ENCODE data around the gene SYNJ1. TPM values are rescaled to one million over a fixed set of nuclear protein-coding genes. Genes with fewer than 3 reads are reported as not detected.

Gene SYNJ1
- total RNA-seq, 1 experiment from 2014 or later = 10.2 TPM

- no peaks in the 10 kb centered on the region for H3K27me3 Mint-ChIP-seq (ENCODE audit: unreplicated experiment)
- no peaks in the 10 kb centered on the region for H3K4me1 Mint-ChIP-seq (ENCODE audit: low read depth, unreplicated experiment)
- no peaks in the 10 kb centered on the region for H3K9me3 Mint-ChIP-seq (ENCODE audit: low read depth, unreplicated experiment)
- H3K36me3 Mint-ChIP-seq (ENCODE audit: insufficient read depth, unreplicated experiment) = no peaks in the 10 kb centered on the region
- TF ChIP-seq CTCF (IDR thresholded peaks at IDR 0.05; ENCODE audit: unreplicated experiment) = no peak
- no TSS peak for BruUV-seq (replicated peaks)
- CTCF ChIA-PET = no interaction called here
- no peak overlapping the region for H3K4me3 Mint-ChIP-seq (ENCODE audit: low read depth, unreplicated experiment)
- intact Hi-C loops (cut with micrococcal nuclease; ENCODE audit: unreplicated experiment) = no loop called here
- DNase-seq = no peak
- no peak overlapping the region for H3K27ac Mint-ChIP-seq (ENCODE audit: unreplicated experiment)
Observed at GRCh38 chr21:32593690-32594089, 134.1 kb downstream of the SYNJ1 start.

- DNase-seq = no peak
- CTCF ChIA-PET = no interaction called here
Observed at GRCh38 chr21:32592929-32593502, 134.8 kb downstream of the SYNJ1 start.

GRCh38 chr21:32590130-32590529 is 137.7 kb downstream of the SYNJ1 start:
- no peaks in the 10 kb centered on the region for H3K9me3 Mint-ChIP-seq (ENCODE audit: low read depth, unreplicated experiment)
- CTCF ChIA-PET = interaction anchor here (0.6 kb wide), 1 partner anchor 16 kb away, joined by 3 read pairs; no protein-coding TSS in a partner anchor
- no peaks in the 10 kb centered on the region for H3K4me1 Mint-ChIP-seq (ENCODE audit: low read depth, unreplicated experiment)
- no peak for DNase-seq
- H3K4me3 Mint-ChIP-seq (ENCODE audit: low read depth, unreplicated experiment) = no peak overlapping the region
- BruUV-seq (replicated peaks) = no TSS peak
- H3K36me3 Mint-ChIP-seq (ENCODE audit: insufficient read depth, unreplicated experiment) = no peaks in the 10 kb centered on the region
- intact Hi-C loops (cut with micrococcal nuclease; ENCODE audit: unreplicated experiment) = no loop called here
- no peak for TF ChIP-seq CTCF (IDR thresholded peaks at IDR 0.05; ENCODE audit: unreplicated experiment)
- H3K27me3 Mint-ChIP-seq (ENCODE audit: unreplicated experiment) = no peaks in the 10 kb centered on the region
- no peak overlapping the region for H3K27ac Mint-ChIP-seq (ENCODE audit: unreplicated experiment)

More at GRCh38 chr21:32592929-32593502, 134.8 kb downstream of the SYNJ1 start:
- Mint-ChIP-seq H3K27ac (ENCODE audit: unreplicated experiment) (no peak overlapping the region), H3K27me3 (ENCODE audit: unreplicated experiment) (no peaks in the 10 kb centered on the region), H3K9me3 (ENCODE audit: low read depth, unreplicated experiment) (no peaks in the 10 kb centered on the region), H3K4me3 (ENCODE audit: low read depth, unreplicated experiment) (no peak overlapping the region), H3K4me1 (ENCODE audit: low read depth, unreplicated experiment) (no peaks in the 10 kb centered on the region), H3K36me3 (ENCODE audit: insufficient read depth, unreplicated experiment) (no peaks in the 10 kb centered on the region)
- no TSS peak for BruUV-seq (replicated peaks)
- TF ChIP-seq CTCF (IDR thresholded peaks at IDR 0.05; ENCODE audit: unreplicated experiment) = no peak
- intact Hi-C loops (cut with micrococcal nuclease; ENCODE audit: unreplicated experiment) = no loop called here

- CTCF ChIA-PET = interaction anchor here (1.1 kb wide), 1 partner anchor 68 kb away, joined by 3 read pairs; no protein-coding TSS in a partner anchor
- Mint-ChIP-seq H3K9me3 (ENCODE audit: low read depth, unreplicated experiment) (no peaks in the 10 kb centered on the region), H3K4me1 (ENCODE audit: low read depth, unreplicated experiment) (no peaks in the 10 kb centered on the region), H3K4me3 (ENCODE audit: low read depth, unreplicated experiment) (no peak overlapping the region), H3K27me3 (ENCODE audit: unreplicated experiment) (no peaks in the 10 kb centered on the region), H3K36me3 (ENCODE audit: insufficient read depth, unreplicated experiment) (no peaks in the 10 kb centered on the region), H3K27ac (ENCODE audit: unreplicated experiment) (no peak overlapping the region)
- no peak for TF ChIP-seq CTCF (IDR thresholded peaks at IDR 0.05; ENCODE audit: unreplicated experiment)
- intact Hi-C loops (cut with micrococcal nuclease; ENCODE audit: unreplicated experiment) = no loop called here
- no TSS peak for BruUV-seq (replicated peaks)
- DNase-seq = no peak
Observed at GRCh38 chr21:32587651-32588050, 140.2 kb downstream of the SYNJ1 start.
